H1 (cell line): ENCODE data around the gene PTPRCAP. TPM values are rescaled to one million over a fixed set of nuclear protein-coding genes. Genes with fewer than 3 reads are reported as not detected.

ENCODE experiments used
- POLR2A ChIP-seq, 2 experiments: IDR thresholded peaks; 1 replicate in 1 of 2; 2 replicates in 1 of 2; pipeline ENCODE4 v1.6.1; 2011; ENCODE audit warnings: low read depth in 2 of 2, low read length in 2 of 2, mild to moderate bottlenecking in 2 of 2; ENCODE audit errors: control extremely low read depth in 1 of 2
- SP2 ChIP-seq: IDR thresholded peaks from 2 replicates; pipeline ENCODE4 v1.6.1; 2012; ENCODE audit warnings: mild to moderate bottlenecking, low read length, inconsistent platforms
- SP4 ChIP-seq: IDR thresholded peaks from 2 replicates; pipeline ENCODE4 v1.6.1; 2012; ENCODE audit warnings: low read length, inconsistent platforms
- TAF1 ChIP-seq: IDR thresholded peaks from 2 replicates; pipeline ENCODE4 v1.6.1; 2011; ENCODE audit warnings: mild to moderate bottlenecking, low read depth, low read length
- polyA plus RNA-seq, 7 experiments: library from polyadenylated mRNA; depleted of rRNA in 3 of 7; stranded (reverse) in 5 of 7; unstranded in 2 of 7; fragments of >200 nt in 5 of 7; fragments of 200-250 nt in 2 of 7; gene quantifications; 1 replicate in 5 of 7; 2 replicates in 1 of 7; 4 replicates in 1 of 7; pipeline versions ENCODE4 v1.2.1 to v1.2.3, GENCODE V29; 2011 to 2013; ENCODE audit warnings: missing spikeins in 2 of 7, mixed read lengths in 2 of 7
- total RNA-seq: library from RNA; stranded (reverse); fragmentation: NEBNext Ultra II Directional; extraction: Animal tissue kit (Norgen Biotek cat#: 25700); gene quantifications from 2 replicates; pipeline ENCODE4 v1.2.1, GENCODE V29; 2021

The PTPRCAP gene
- total and polyA plus RNA-seq, 2 of the 8 experiments (the other 6 are each of a cell fraction or from before 2014, with no cell fraction given), result 0.78 to 6.7 TPM

- TF ChIP-seq SP4, result peak; percentile 86; the same call in 1 of the 2 replicates
- peak; percentile 37; the same call in 1 of the 2 replicates for TF ChIP-seq TAF1
- TF ChIP-seq POLR2A (IDR thresholded peaks at IDR 0.05; ENCODE audit: control extremely low read depth in 1 of 2, low read depth in 2 of 2, low read length in 2 of 2), result peak in 1 of 2 experiments; percentile 42; a peak in 1 of 3 replicates
- TF ChIP-seq SP2, result no peak
Observed at GRCh38 chr11:67420646-67421429, 16.6 kb downstream of the PTPRCAP start (continued).
